Measurements from ENCODE around the gene EIF2S2.

Gene EIF2S2

GRCh38 chr20:34120213-34120612, 8.2 kb upstream of the EIF2S2 start:
- no peak for DNase-seq

GRCh38 chr20:34115232-34115631, 3.2 kb upstream of the EIF2S2 start:
- no peak for DNase-seq

- no peak for DNase-seq
These were observed 2.8 kb upstream of the EIF2S2 start for GRCh38 chr20:34114809-34115208.

GRCh38 chr20:34112600-34113101, 608 bp upstream of the EIF2S2 start:
- DNase-seq = no peak

GRCh38 chr20:34110745-34111641, 1.1 kb downstream of the EIF2S2 start:
- no peak for DNase-seq

- DNase-seq = no peak
These were observed 1.9 kb downstream of the EIF2S2 start for GRCh38 chr20:34110025-34110744.

- DNase-seq = no peak
These were observed 2.6 kb downstream of the EIF2S2 start for GRCh38 chr20:34109442-34109841.

- DNase-seq = no peak
These were observed 3.3 kb downstream of the EIF2S2 start for GRCh38 chr20:34108616-34109174.

GRCh38 chr20:34105978-34106675, 5.9 kb downstream of the EIF2S2 start:
- DNase-seq = no peak

- DNase-seq = no peak
These were observed 8.0 kb downstream of the EIF2S2 start for GRCh38 chr20:34104059-34104458.

GRCh38 chr20:34102342-34102741, 9.7 kb downstream of the EIF2S2 start:
- DNase-seq = no peak

- no peak for DNase-seq
These were observed 11.5 kb downstream of the EIF2S2 start for GRCh38 chr20:34100576-34100975.

GRCh38 chr20:34099675-34100074, 12.4 kb downstream of the EIF2S2 start:
- no peak for DNase-seq

- DNase-seq = no peak
These were observed 13.5 kb downstream of the EIF2S2 start for GRCh38 chr20:34098570-34098969.

- no peak for DNase-seq
These were observed 15.2 kb downstream of the EIF2S2 start for GRCh38 chr20:34096699-34097444.

- DNase-seq = no peak
These were observed 16.2 kb downstream of the EIF2S2 start for GRCh38 chr20:34095825-34096224.

GRCh38 chr20:34093895-34094294, 18.1 kb downstream of the EIF2S2 start:
- DNase-seq = no peak

- DNase-seq = no peak
These were observed 20.3 kb downstream of the EIF2S2 start for GRCh38 chr20:34091637-34092200.

- no peak for DNase-seq
These were observed 21.4 kb downstream of the EIF2S2 start for GRCh38 chr20:34090645-34091044.

GRCh38 chr20:34089655-34090345, 22.2 kb downstream of the EIF2S2 start:
- peak; percentile 87 for DNase-seq

GRCh38 chr20:34089175-34089479, 22.9 kb downstream of the EIF2S2 start:
- DNase-seq = no peak
